GM18873 (cell line): Measurements from ENCODE around the gene DR1.
"Not testable (repeated sequence)": the region's sequence is repeated elsewhere in the genome, so short reads cannot be mapped to it uniquely, and the experiment has no call there.

Source experiments
- ATAC-seq: cut with Tn5 transposase; IDR thresholded peaks from one replicate; pipeline ENCODE4 v1.9.1; 2021; ENCODE audit warnings: mild to moderate bottlenecking, moderate library complexity, moderate number of reproducible peaks; ENCODE audit not compliant: unreplicated experiment, low FRiP score

DR1 gene

GRCh38 chr1:93339171-93339697 lies 6.5 kb upstream of the DR1 start:
- no peak for ATAC-seq

GRCh38 chr1:93340090-93340489 lies 5.6 kb upstream of the DR1 start:
- no peak for ATAC-seq

DNA sequence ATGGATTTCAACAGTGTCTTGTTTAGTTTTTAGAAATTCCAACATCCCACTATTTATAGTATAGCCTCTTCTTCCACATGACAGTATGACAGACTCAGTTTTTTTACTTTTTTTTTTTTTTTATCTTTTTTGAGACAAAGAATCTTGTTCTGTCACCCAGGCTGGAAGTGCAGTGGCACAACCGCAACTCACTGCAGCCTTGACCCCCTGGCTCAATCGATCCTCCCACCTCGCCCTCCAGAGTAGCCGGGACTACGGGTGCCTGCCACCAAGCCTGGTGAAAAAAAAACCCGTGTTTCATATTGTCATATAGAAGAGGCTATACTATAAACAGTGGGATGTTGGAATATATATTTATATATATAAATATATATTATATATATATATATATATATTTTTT lies 1.2 kb upstream of the DR1 start:
- no peak for ATAC-seq

- ATAC-seq, result no peak
Observed at GRCh38 chr1:93344886-93345632, 648 bp upstream of the DR1 start.

GRCh38 chr1:93346421-93346993 lies 800 bp downstream of the DR1 start:
- ATAC-seq, result peak; percentile 24

- ATAC-seq, result no peak
Observed at GRCh38 chr1:93347334-93347899, 1.7 kb downstream of the DR1 start.

- no peak for ATAC-seq
Observed at GRCh38 chr1:93348104-93348728, 2.5 kb downstream of the DR1 start.

GRCh38 chr1:93349231-93350135 lies 3.8 kb downstream of the DR1 start:
- ATAC-seq, result no peak

- no peak for ATAC-seq
Observed at GRCh38 chr1:93350322-93350721, 4.6 kb downstream of the DR1 start.

DNA sequence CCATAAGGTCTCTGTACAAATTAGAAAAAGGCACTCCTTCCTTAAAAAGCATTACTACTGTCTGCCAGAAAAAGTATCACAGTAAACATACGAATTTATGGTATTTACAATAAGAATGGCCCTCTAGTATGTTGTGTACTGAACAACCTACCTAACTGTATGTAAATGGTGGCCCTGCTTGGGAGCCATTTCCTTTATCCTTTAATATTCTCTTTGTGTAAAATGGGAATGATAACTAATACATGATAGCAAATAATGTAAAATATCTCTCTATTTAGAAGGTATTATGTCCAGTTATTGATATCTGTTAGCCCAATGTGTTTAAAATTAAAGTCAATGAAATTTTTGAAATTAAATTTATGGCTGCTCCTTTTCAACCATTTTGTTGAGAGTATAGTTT lies 5.2 kb downstream of the DR1 start:
- ATAC-seq, result no peak

DNA sequence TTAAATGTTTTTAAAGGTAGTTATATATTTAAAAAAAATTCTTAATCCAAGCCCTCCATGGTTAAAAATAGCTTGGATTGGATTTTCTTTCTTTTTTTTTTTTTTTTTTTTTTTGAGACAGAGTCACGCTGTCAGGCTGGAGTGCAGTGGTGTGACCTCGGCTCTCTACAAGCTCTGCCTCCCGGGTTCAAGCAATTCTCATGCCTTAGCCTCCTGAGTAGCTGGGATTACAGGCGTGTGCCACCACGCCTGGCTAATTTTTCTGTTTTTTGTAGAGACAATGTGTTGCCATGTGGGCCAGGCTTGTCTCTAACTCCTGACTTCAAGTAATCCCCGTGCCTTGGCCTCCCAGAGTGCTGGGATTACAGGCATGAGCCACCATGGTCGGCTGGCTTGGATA lies 5.6 kb downstream of the DR1 start:
- not testable (repeated sequence) for ATAC-seq

GRCh38 chr1:93352376-93352775 lies 6.7 kb downstream of the DR1 start:
- no peak for ATAC-seq

DNA sequence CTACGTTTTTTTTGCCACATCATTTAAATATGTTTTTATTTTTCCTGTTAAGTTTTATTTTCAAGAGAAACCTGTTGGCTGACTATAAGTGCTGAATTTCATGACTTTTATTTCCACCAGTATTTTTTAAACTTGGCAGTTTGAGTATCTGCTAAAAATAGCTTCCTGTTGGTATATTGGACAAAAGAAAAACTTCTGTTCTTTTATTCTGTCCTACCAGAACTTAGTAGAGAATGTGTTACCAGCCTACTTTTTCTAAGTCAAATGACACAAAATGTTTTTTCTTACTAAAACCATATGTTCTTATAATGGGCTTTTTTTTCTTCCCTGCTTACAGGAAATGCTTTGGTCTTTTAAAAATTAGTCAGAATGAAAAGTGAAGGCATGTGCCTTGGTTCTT lies 7.6 kb downstream of the DR1 start:
- no peak for ATAC-seq

DNA sequence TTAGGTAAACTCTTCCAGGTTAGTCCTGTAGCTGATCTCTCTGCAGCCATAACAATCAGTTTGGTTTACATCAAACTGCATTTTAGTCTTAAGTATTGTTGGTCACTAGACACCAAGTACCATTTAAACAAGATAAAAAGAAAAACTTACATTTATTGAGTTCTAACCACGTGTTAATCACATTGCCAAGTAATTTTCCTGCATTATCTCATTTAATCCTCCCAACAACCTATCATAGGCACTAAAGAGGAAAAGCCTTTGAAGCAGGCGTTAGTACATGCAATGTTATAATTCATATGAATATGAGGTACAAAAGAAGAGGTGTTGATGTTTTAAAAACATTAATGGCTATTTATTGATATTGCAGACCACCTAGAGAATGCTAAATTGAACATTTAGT lies 9.0 kb downstream of the DR1 start:
- ATAC-seq, result no peak

DNA sequence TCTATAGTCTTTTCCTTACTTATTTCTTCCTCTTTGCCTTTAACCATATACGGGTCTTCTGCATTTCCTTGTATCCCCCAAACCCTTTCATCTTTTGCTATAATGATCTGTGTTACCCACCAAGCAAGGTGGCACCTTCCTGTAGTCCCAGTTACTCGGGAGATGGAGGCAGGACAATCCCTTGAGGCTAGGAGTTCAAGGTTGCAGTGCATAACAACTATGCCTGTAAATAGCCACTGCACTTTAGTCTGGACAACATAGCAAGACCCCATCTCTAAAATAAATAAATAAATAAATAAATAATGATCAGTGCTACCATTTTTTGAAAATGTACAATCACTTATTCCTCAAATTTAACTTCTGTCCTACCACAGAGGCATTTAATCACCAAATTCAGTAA lies 11.5 kb downstream of the DR1 start:
- no peak for ATAC-seq

GRCh38 chr1:93358293-93358692 lies 12.6 kb downstream of the DR1 start:
- ATAC-seq, result no peak

DNA sequence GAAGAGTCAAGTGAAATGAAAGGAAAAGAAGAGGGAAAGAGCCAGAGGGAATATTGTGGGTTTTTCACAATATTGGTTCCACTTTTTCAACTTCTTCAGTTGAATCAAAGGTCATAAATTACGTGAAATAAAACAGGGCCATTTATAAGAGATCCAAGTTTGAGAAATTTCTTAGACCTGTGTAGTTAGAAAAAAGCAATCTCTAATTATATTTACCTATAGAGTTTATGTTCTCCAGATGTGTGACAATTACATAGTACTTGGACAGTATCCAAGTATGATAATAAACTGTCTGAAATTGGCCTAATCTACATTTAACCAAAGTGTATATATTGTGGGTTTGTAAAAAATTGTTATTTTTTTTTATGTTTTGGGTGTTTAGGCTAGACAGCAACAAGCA lies 14.4 kb downstream of the DR1 start:
- no peak for ATAC-seq

DNA sequence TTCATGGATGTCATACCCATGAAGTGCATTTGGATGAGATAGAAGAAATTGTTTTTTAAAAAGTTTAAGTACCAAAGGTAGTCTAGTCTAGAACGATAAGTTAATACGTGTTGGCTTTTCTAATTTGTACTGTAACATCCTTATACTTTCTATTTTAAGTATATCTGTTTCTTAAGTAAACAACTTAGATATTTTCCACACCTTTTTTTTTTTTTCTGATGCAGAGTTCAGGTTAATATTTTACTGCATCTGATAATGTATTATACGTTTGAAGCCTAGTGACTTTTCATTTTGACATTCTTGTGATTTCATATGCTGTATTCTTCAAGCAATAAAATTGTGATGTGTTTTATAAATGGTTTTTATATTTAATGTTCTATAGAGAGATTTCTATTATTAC lies 16.5 kb downstream of the DR1 start:
- no peak for ATAC-seq

DNA sequence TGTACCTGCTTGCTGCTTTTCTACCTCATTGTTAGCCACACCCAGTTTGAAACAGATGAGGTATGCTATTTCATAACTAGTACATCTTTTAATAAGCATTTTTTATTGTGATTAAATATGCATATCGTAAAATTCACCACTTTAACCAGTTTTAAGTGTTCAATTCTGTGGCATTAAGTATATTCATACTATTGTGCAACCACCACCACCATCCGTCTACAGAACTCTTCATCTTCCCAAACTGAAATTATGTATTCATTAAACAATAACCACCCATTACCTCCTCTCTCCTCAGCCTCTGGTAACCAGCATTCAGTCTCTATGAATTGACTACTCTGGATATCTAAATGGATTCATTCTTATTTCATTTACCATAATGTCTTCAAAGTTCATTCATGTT lies 20.1 kb downstream of the DR1 start:
- no peak for ATAC-seq

DNA sequence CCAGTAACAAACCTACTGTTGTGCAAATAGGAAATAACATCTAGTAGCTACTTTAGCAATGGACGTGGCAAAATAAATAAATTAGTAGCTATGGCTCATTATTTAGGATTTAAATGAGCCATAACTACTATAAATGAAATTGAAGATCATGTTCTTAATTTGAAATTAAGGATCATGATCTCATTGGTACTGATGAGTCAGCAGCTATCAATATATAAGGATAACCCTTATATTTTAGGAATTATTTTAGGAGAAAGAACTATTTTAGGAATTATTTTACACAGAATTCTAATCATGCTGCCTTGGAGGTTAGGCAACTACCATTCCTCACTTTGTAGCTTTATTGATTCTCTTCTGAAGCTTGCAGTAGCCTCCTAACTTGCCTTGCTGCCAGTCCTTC lies 24.0 kb downstream of the DR1 start:
- ATAC-seq, result no peak
